IMR-90 (cell line): ENCODE results near the gene NECAB2. TPM values are rescaled to one million over a fixed set of nuclear protein-coding genes. Genes with fewer than 3 reads are reported as not detected.

Experiments
- ATAC-seq: fragments of 200-7000 bp; cut with Tn5 transposase; 2 replicates; pipeline ENCODE4 v1.9.1; 2020; ENCODE audit warnings: low read depth, mild to moderate bottlenecking, moderate library complexity
- BruUV-seq: library from RNA; stranded (reverse); fragments of 400-500 nt; replicated peaks from 2 replicates; lab custom pipeline; 2021; lab: Mats Ljungman, UMichigan
- CTCF ChIA-PET: fragments of 300-600 bp; formaldehyde crosslinking; extraction: SDS; loops from one replicate; lab custom pipeline; 2021; ENCODE audit warnings: antibody characterized with exemption; lab: Yijun Ruan, JAX
- POLR2A ChIA-PET: fragments of 300-600 bp; sonication (Branson Sonifier 250); formaldehyde crosslinking; loops from one replicate; lab custom pipeline; 2022; ENCODE audit warnings: antibody characterized with exemption; ENCODE audit not compliant: unreplicated experiment; lab: Charles Lee
- DNase-seq: peaks from one replicate; pipeline ENCODE4 v3.0.0; 2013
- H2AFZ ChIP-seq: replicated peaks from 2 replicates; pipeline ENCODE3; 2013; ENCODE audit warnings: low read length, mild to moderate bottlenecking; ENCODE audit not compliant: poor library complexity
- H2AK5ac ChIP-seq: 2 replicates; pipeline ENCODE4 v1.6.1; 2013; ENCODE audit warnings: low read depth, low read length, inconsistent platforms
- H2AK9ac ChIP-seq: replicated peaks from 2 replicates; pipeline ENCODE3; 2013; ENCODE audit warnings: mild to moderate bottlenecking, low read depth, low read length, moderate library complexity; ENCODE audit not compliant: poor library complexity
- H2BK120ac ChIP-seq: 2 replicates; pipeline ENCODE4 v1.6.1; 2013; ENCODE audit warnings: low read depth, low read length, inconsistent platforms
- H2BK15ac ChIP-seq: 3 replicates; pipeline ENCODE4 v1.6.1; 2013; ENCODE audit warnings: low read depth, low read length, inconsistent platforms
- H2BK20ac ChIP-seq: 2 replicates; pipeline ENCODE4 v1.6.1; 2013; ENCODE audit warnings: low read depth, mild to moderate bottlenecking, inconsistent platforms, low read length, moderate library complexity
- H2BK5ac ChIP-seq: 2 replicates; pipeline ENCODE4 v1.6.1; 2013; ENCODE audit warnings: mild to moderate bottlenecking, low read depth, low read length, inconsistent platforms; ENCODE audit not compliant: poor library complexity, severe bottlenecking
- H3K14ac ChIP-seq: replicated peaks from 2 replicates; pipeline ENCODE4 v1.6.1; 2013; ENCODE audit warnings: low read depth, low read length, inconsistent platforms
- H3K18ac ChIP-seq: 2 replicates; pipeline ENCODE4 v1.6.1; 2013; ENCODE audit warnings: low read depth, low read length, control low read depth
- H3K23ac ChIP-seq: 2 replicates; pipeline ENCODE4 v1.6.1; 2013; ENCODE audit warnings: low read depth, low read length, inconsistent platforms
- H3K27ac ChIP-seq: 2 replicates; pipeline ENCODE4 v1.5.1; 2013; ENCODE audit warnings: mild to moderate bottlenecking, control low read depth, low read length; ENCODE audit not compliant: insufficient read depth
- H3K27me3 ChIP-seq: 2 replicates; pipeline ENCODE4 v1.6.1; 2013; ENCODE audit warnings: low read length; ENCODE audit not compliant: control insufficient read depth, insufficient read depth
- H3K36me3 ChIP-seq: 2 replicates; pipeline ENCODE4 v1.6.1; 2013; ENCODE audit warnings: low read length, mixed read lengths; ENCODE audit not compliant: control insufficient read depth, insufficient read depth
- H3K4ac ChIP-seq: 2 replicates; pipeline ENCODE4 v1.6.1; 2013; ENCODE audit warnings: low read depth, low read length, inconsistent platforms
- H3K4me1 ChIP-seq: 2 replicates; pipeline ENCODE4 v1.6.1; 2013; ENCODE audit warnings: low read length, mixed read lengths; ENCODE audit not compliant: control insufficient read depth, insufficient read depth
- H3K4me2 ChIP-seq: 2 replicates; pipeline ENCODE4 v1.6.1; 2013; ENCODE audit warnings: low read depth, mild to moderate bottlenecking, control low read depth, low read length, moderate library complexity
- H3K4me3 ChIP-seq: 2 replicates; pipeline ENCODE4 v1.5.1; 2013; ENCODE audit warnings: low read depth, mild to moderate bottlenecking, control low read depth, low read length, moderate library complexity; ENCODE audit not compliant: insufficient read depth
- H3K56ac ChIP-seq: 2 replicates; pipeline ENCODE4 v1.6.1; 2013; ENCODE audit warnings: low read length, inconsistent platforms; ENCODE audit not compliant: insufficient read depth; ENCODE audit errors: extremely low read depth
- H3K79me1 ChIP-seq, 2 experiments: 2 replicates each; pipeline ENCODE4 v1.6.1; 2013; ENCODE audit warnings: low read length in 2 of 2, inconsistent platforms in 1 of 2, low read depth in 1 of 2
- H3K9ac ChIP-seq: 2 replicates; pipeline ENCODE4 v1.6.1; 2013; ENCODE audit warnings: low read depth, low read length, control low read depth
- H3K9me1 ChIP-seq: 2 replicates; pipeline ENCODE4 v1.6.1; 2013; ENCODE audit warnings: low read length, inconsistent platforms; ENCODE audit not compliant: insufficient read depth
- H3K9me3 ChIP-seq: 2 replicates; pipeline ENCODE4 v1.6.1; 2013; ENCODE audit warnings: low read length; ENCODE audit not compliant: control insufficient read depth, insufficient read depth
- H4K20me1 ChIP-seq: 2 replicates; pipeline ENCODE4 v1.6.1; 2013; ENCODE audit warnings: low read length, inconsistent platforms; ENCODE audit not compliant: insufficient read depth
- H4K5ac ChIP-seq: 2 replicates; pipeline ENCODE4 v1.6.1; 2013; ENCODE audit warnings: mild to moderate bottlenecking, low read depth, low read length, control low read depth
- H4K8ac ChIP-seq, 2 experiments: 2 replicates each; pipeline ENCODE4 v1.6.1; 2013; ENCODE audit warnings: low read depth in 2 of 2, low read length in 2 of 2, control low read depth in 1 of 2, inconsistent platforms in 1 of 2
- H4K91ac ChIP-seq: 2 replicates; pipeline ENCODE4 v1.6.1; 2013; ENCODE audit warnings: low read depth, low read length, inconsistent platforms; ENCODE audit not compliant: insufficient read depth
- BHLHE40 ChIP-seq: fragments of 150-350 bp; IDR thresholded peaks from 2 replicates; pipeline ENCODE4 v1.6.1; 2016; ENCODE audit warnings: mild to moderate bottlenecking, low read depth, low read length
- CEBPB ChIP-seq: IDR thresholded peaks from 2 replicates; pipeline ENCODE4 v1.6.1; 2012; ENCODE audit warnings: low read depth, low read length, improper control_type of control experiment
- ELK1 ChIP-seq: fragments of 150-350 bp; IDR thresholded peaks from 2 replicates; pipeline ENCODE4 v1.6.1; 2016; ENCODE audit warnings: low read depth, mild to moderate bottlenecking, low read length, moderate library complexity, borderline replicate concordance
- FOS ChIP-seq: fragments of 150-350 bp; IDR thresholded peaks from 2 replicates; pipeline ENCODE4 v1.6.1; 2016; ENCODE audit warnings: low read depth, low read length
- MAFK ChIP-seq: IDR thresholded peaks from 2 replicates; pipeline ENCODE4 v1.6.1; 2012; ENCODE audit warnings: low read depth, low read length, improper control_type of control experiment
- MAZ ChIP-seq: IDR thresholded peaks from 2 replicates; pipeline ENCODE4 v1.6.1; 2012; ENCODE audit warnings: low read depth, mild to moderate bottlenecking, low read length, improper control_type of control experiment, moderate library complexity, borderline replicate concordance
- MXI1 ChIP-seq: IDR thresholded peaks from 2 replicates; pipeline ENCODE4 v1.6.1; 2012; ENCODE audit warnings: low read depth, mild to moderate bottlenecking, low read length, moderate library complexity, borderline replicate concordance
- POLR2A ChIP-seq: IDR thresholded peaks from 2 replicates; pipeline ENCODE4 v1.6.1; 2012; ENCODE audit warnings: mild to moderate bottlenecking, low read depth, low read length
- RAD21 ChIP-seq: IDR thresholded peaks from 2 replicates; pipeline ENCODE4 v1.6.1; 2012; ENCODE audit warnings: low read length, improper control_type of control experiment
- RCOR1 ChIP-seq: IDR thresholded peaks from 2 replicates; pipeline ENCODE4 v1.6.1; 2012; ENCODE audit warnings: mild to moderate bottlenecking, low read length, improper control_type of control experiment; ENCODE audit not compliant: insufficient replicate concordance
- RFX5 ChIP-seq: IDR thresholded peaks from 2 replicates; pipeline ENCODE4 v1.8.0; 2012; ENCODE audit warnings: low read depth, mild to moderate bottlenecking, low read length, moderate library complexity
- WGBS, 2 experiments: methylation state at CpG; one replicate each; pipeline versions ENCODE4 v1.1.5 to v1.1.7; 2013; ENCODE audit warnings: missing lambda C conversion rate in 2 of 2; ENCODE audit not compliant: insufficient read length in 1 of 2; ENCODE audit errors: extremely low coverage in 2 of 2; 5-methylcytosine and 5-hydroxymethylcytosine counted together
- dilution Hi-C: fragments of 300-500 bp; cut with HindIII; formaldehyde crosslinking; loops from one replicate; pipeline ENCODE4 v1.14.3; 2018; ENCODE audit warnings: low sequenced_read_pairs; ENCODE audit not compliant: unreplicated experiment
- in situ Hi-C: fragments of 300-500 bp; cut with MboI; formaldehyde crosslinking; loops from 3 replicates; pipeline ENCODE4 v1.14.3; 2019; ENCODE audit warnings: low sequenced_read_pairs, inconsistent platforms, mixed read lengths
- intact Hi-C: fragments of 100-400 bp; cut with micrococcal nuclease; formaldehyde crosslinking; loops from 2 replicates; pipeline ENCODE4 v1.10.0; 2022
- polyA plus RNA-seq, 3 experiments: library from polyadenylated mRNA; depleted of rRNA; stranded (reverse); fragments of >200 nt; gene quantifications; 2 replicates each; pipeline ENCODE4 v1.2.3, GENCODE V29; 2012; ENCODE audit warnings: low replicate concordance in 1 of 3
- total RNA-seq: library from RNA; depleted of rRNA; stranded (reverse); fragments of >200 nt; gene quantifications from 2 replicates; pipeline ENCODE4 v1.2.3, GENCODE V29; 2012

Gene NECAB2
- total and polyA plus RNA-seq, 2 of the 4 experiments (the other 2 are of a cell fraction): 0.27 TPM; not detected in 1

GRCh38 chr16:83958137-83958845, 9.8 kb upstream of the NECAB2 start:
- Histone ChIP-seq H3K23ac (no peak overlapping the region), H4K8ac (no peak overlapping the region), H3K14ac (no peak overlapping the region), H2AK5ac (no peak overlapping the region), H3K4me2 (no peak overlapping the region), H3K27ac (no peak overlapping the region), H3K9ac (no peak overlapping the region), H2AFZ (no peak overlapping the region), H2BK20ac (no peak overlapping the region), H3K79me1 (peaks cover 0 to 25% of the 10 kb centered on the region in 2 experiments; a peak in 1 of 4 replicates), H2BK120ac (no peak overlapping the region), H2AK9ac (peak overlapping the region; percentile 47), H2BK5ac (no peak overlapping the region), H3K9me3 (no peaks in the 10 kb centered on the region), H3K36me3 (peaks cover 37% of the 10 kb centered on the region), H3K27me3 (no peaks in the 10 kb centered on the region), H3K4me1 (peaks cover 10% of the 10 kb centered on the region), H4K91ac (no peak overlapping the region), H3K4me3 (no peak overlapping the region), H4K5ac (no peak overlapping the region), H3K4ac (no peak overlapping the region), H3K18ac (no peak overlapping the region), H3K56ac (no peak overlapping the region), H2BK15ac (no peak overlapping the region), H4K20me1 (peaks cover 21% of the 10 kb centered on the region; the same call in 1 of the 2 replicates), H3K9me1 (no peaks in the 10 kb centered on the region)
- BruUV-seq: no TSS peak
- ATAC-seq: no peak
- intact Hi-C loops: no loop called here
- ChIA-PET POLR2A (no interaction called here), CTCF (no interaction called here)
- TF ChIP-seq MAZ (no peak), RFX5 (no peak), CEBPB (no peak), MXI1 (no peak), ELK1 (no peak), MAFK (no peak), BHLHE40 (no peak), POLR2A (no peak), RAD21 (no peak), RCOR1 (no peak), FOS (no peak)
- dilution Hi-C loops: no loop called here
- 92% methylated on average over 4 of the region's 21 CpGs; no CpG with 5 or more reads in 1 of the 2 experiments for WGBS, 2 experiments
- in situ Hi-C loops: loop anchor here (25.0 kb wide), 1 partner anchor 529 kb away; no protein-coding TSS in a partner anchor
- DNase-seq: peak; percentile 19
